Mammary epithelial cell (primary cell): ENCODE measurements around the gene PAWR.

Experiments
- CTCF ChIP-seq, 2 donors: IDR thresholded peaks in 1 of 2; conservative IDR thresholded peaks in 1 of 2; 2 replicates each; pipeline ENCODE4 v1.5.1; 2011 to 2012; ENCODE audit warnings: inconsistent platforms in 2 of 2, low read length in 2 of 2, mild to moderate bottlenecking in 2 of 2, control low read depth in 1 of 2, low read depth in 1 of 2; ENCODE audit not compliant: insufficient read depth in 1 of 2; ENCODE audit errors: extremely low read depth in 1 of 2
- EZH2 ChIP-seq: IDR thresholded peaks from 2 replicates; pipeline ENCODE4 v1.6.1; 2012; ENCODE audit warnings: low read length, inconsistent platforms, borderline replicate concordance

GRCh38 chr12:79707830-79708229 lies 17.1 kb upstream of the PAWR start:
- TF ChIP-seq CTCF (conservative IDR thresholded peaks at IDR 0.05 in 1 of 2, IDR thresholded peaks at IDR 0.05 in 1 of 2; ENCODE audit: extremely low read depth in 1 of 2, insufficient read depth in 1 of 2, low read depth in 1 of 2, low read length in 2 of 2) (no peak), EZH2 (no peak)
